Activated naive CD4-positive, alpha-beta T cell treated with anti-CD3 and anti-CD28 coated beads for 36 hours (primary cell): ENCODE data around the gene PRRG3. TPM values are rescaled to one million over a fixed set of nuclear protein-coding genes. Genes with fewer than 3 reads are reported as not detected.

Source experiments
- CTCF ChIA-PET: fragments of 350-600 bp; sonication (Branson Sonifier 250); formaldehyde crosslinking; loops from one replicate; lab custom pipeline; 2021; ENCODE audit warnings: antibody characterized with exemption; lab: Charles Lee
- DNase-seq: peaks from one replicate; pipeline ENCODE4 v3.0.0-alpha.2; 2020
- H3K27ac Mint-ChIP-seq: one replicate; pipeline ENCODE4 v1.8.0; 2021; ENCODE audit warnings: mild to moderate bottlenecking, mixed read lengths
- H3K27me3 Mint-ChIP-seq: one replicate; pipeline ENCODE4 v1.8.0; 2021; ENCODE audit warnings: low read depth, mixed read lengths
- H3K36me3 Mint-ChIP-seq: one replicate; pipeline ENCODE4 v1.8.0; 2021; ENCODE audit warnings: low read depth, mixed read lengths
- H3K4me1 Mint-ChIP-seq: one replicate; pipeline ENCODE4 v1.8.0; 2021; ENCODE audit warnings: low read depth, mixed read lengths
- H3K4me3 Mint-ChIP-seq: one replicate; pipeline ENCODE4 v1.8.0; 2021; ENCODE audit warnings: mild to moderate bottlenecking, moderate library complexity, mixed read lengths
- H3K9me3 Mint-ChIP-seq: one replicate; pipeline ENCODE4 v1.8.0; 2021; ENCODE audit warnings: mixed read lengths
- intact Hi-C: fragments of 100-400 bp; cut with micrococcal nuclease; formaldehyde crosslinking; loops from one replicate; pipeline ENCODE4 v1.15.1; 2023
- total RNA-seq, 2 experiments: library from RNA; stranded (reverse); gene quantifications; one replicate each; pipeline ENCODE4 v1.2.3, GENCODE V29; 2021

Gene PRRG3
- total RNA-seq, 2 experiments from 2014 or later: not detected

- Mint-ChIP-seq H3K27ac (no peak overlapping the region), H3K27me3 (peaks cover 14% of the 10 kb centered on the region), H3K4me3 (no peak overlapping the region), H3K4me1 (no peaks in the 10 kb centered on the region), H3K9me3 (no peaks in the 10 kb centered on the region), H3K36me3 (no peaks in the 10 kb centered on the region)
- CTCF ChIA-PET: no interaction called here
- intact Hi-C loops: no loop called here
- DNase-seq: no peak
Measured at GRCh38 chrX:151698485-151698884, 3.2 kb downstream of the PRRG3 start.

GRCh38 chrX:151699746-151700145, 4.5 kb downstream of the PRRG3 start:
- no peaks in the 10 kb centered on the region for H3K9me3 Mint-ChIP-seq
- peaks cover 11% of the 10 kb centered on the region for H3K27me3 Mint-ChIP-seq
- no peaks in the 10 kb centered on the region for H3K36me3 Mint-ChIP-seq
- CTCF ChIA-PET: no interaction called here
- intact Hi-C loops: no loop called here
- no peak overlapping the region for H3K27ac Mint-ChIP-seq
- H3K4me1 Mint-ChIP-seq: no peaks in the 10 kb centered on the region
- no peak for DNase-seq
- no peak overlapping the region for H3K4me3 Mint-ChIP-seq

GRCh38 chrX:151700581-151700980, 5.3 kb downstream of the PRRG3 start:
- H3K4me3 Mint-ChIP-seq: no peak overlapping the region
- CTCF ChIA-PET: no interaction called here

GRCh38 chrX:151701071-151701470, 5.8 kb downstream of the PRRG3 start:
- CTCF ChIA-PET: no interaction called here
- intact Hi-C loops: no loop called here
- no peak overlapping the region for H3K27ac Mint-ChIP-seq
- no peak overlapping the region for H3K4me3 Mint-ChIP-seq
- peaks cover 6% of the 10 kb centered on the region for H3K27me3 Mint-ChIP-seq
- H3K36me3 Mint-ChIP-seq: no peaks in the 10 kb centered on the region
- DNase-seq: no peak
- H3K9me3 Mint-ChIP-seq: no peaks in the 10 kb centered on the region
- H3K4me1 Mint-ChIP-seq: no peaks in the 10 kb centered on the region

More at GRCh38 chrX:151700581-151700980, 5.3 kb downstream of the PRRG3 start:
- H3K36me3 Mint-ChIP-seq: no peaks in the 10 kb centered on the region
- H3K27me3 Mint-ChIP-seq: peaks cover 10% of the 10 kb centered on the region
- H3K4me1 Mint-ChIP-seq: no peaks in the 10 kb centered on the region
- H3K27ac Mint-ChIP-seq: no peak overlapping the region
- H3K9me3 Mint-ChIP-seq: no peaks in the 10 kb centered on the region
- intact Hi-C loops: no loop called here
- DNase-seq: no peak

- intact Hi-C loops: no loop called here
- no peak for DNase-seq
- no peak overlapping the region for H3K27ac Mint-ChIP-seq
- CTCF ChIA-PET: no interaction called here
- H3K36me3 Mint-ChIP-seq: no peaks in the 10 kb centered on the region
- H3K9me3 Mint-ChIP-seq: no peaks in the 10 kb centered on the region
- H3K27me3 Mint-ChIP-seq: peaks cover 2% of the 10 kb centered on the region
- no peak overlapping the region for H3K4me3 Mint-ChIP-seq
- H3K4me1 Mint-ChIP-seq: no peaks in the 10 kb centered on the region
Measured at GRCh38 chrX:151701531-151701930, 6.3 kb downstream of the PRRG3 start.

GRCh38 chrX:151702026-151702714, 6.9 kb downstream of the PRRG3 start:
- Mint-ChIP-seq H3K4me3 (no peak overlapping the region), H3K27ac (no peak overlapping the region), H3K36me3 (no peaks in the 10 kb centered on the region), H3K4me1 (no peaks in the 10 kb centered on the region), H3K27me3 (no peaks in the 10 kb centered on the region), H3K9me3 (no peaks in the 10 kb centered on the region)
- CTCF ChIA-PET: no interaction called here
- intact Hi-C loops: no loop called here
- no peak for DNase-seq

GRCh38 chrX:151702741-151703340, 7.6 kb downstream of the PRRG3 start:
- H3K27me3 Mint-ChIP-seq: peaks cover 3% of the 10 kb centered on the region
- no peaks in the 10 kb centered on the region for H3K9me3 Mint-ChIP-seq
- intact Hi-C loops: no loop called here
- H3K4me3 Mint-ChIP-seq: no peak overlapping the region
- no peak overlapping the region for H3K27ac Mint-ChIP-seq
- DNase-seq: no peak
- H3K36me3 Mint-ChIP-seq: no peaks in the 10 kb centered on the region
- CTCF ChIA-PET: no interaction called here
- H3K4me1 Mint-ChIP-seq: no peaks in the 10 kb centered on the region

GRCh38 chrX:151703487-151703886, 8.2 kb downstream of the PRRG3 start:
- no peaks in the 10 kb centered on the region for H3K36me3 Mint-ChIP-seq
- H3K4me1 Mint-ChIP-seq: no peaks in the 10 kb centered on the region
- no peak for DNase-seq
- no peak overlapping the region for H3K4me3 Mint-ChIP-seq
- CTCF ChIA-PET: no interaction called here
- no peaks in the 10 kb centered on the region for H3K9me3 Mint-ChIP-seq
- intact Hi-C loops: no loop called here
- peaks cover 3% of the 10 kb centered on the region for H3K27me3 Mint-ChIP-seq
- H3K27ac Mint-ChIP-seq: no peak overlapping the region

GRCh38 chrX:151704041-151704663, 8.9 kb downstream of the PRRG3 start:
- no peaks in the 10 kb centered on the region for H3K4me1 Mint-ChIP-seq
- CTCF ChIA-PET: no interaction called here
- no peaks in the 10 kb centered on the region for H3K36me3 Mint-ChIP-seq
- DNase-seq: no peak
- no peak overlapping the region for H3K4me3 Mint-ChIP-seq
- H3K27ac Mint-ChIP-seq: no peak overlapping the region
- intact Hi-C loops: no loop called here
- no peaks in the 10 kb centered on the region for H3K9me3 Mint-ChIP-seq
- H3K27me3 Mint-ChIP-seq: peaks cover 3% of the 10 kb centered on the region

- DNase-seq: no peak
- Mint-ChIP-seq H3K36me3 (no peaks in the 10 kb centered on the region), H3K27me3 (peaks cover 3% of the 10 kb centered on the region), H3K4me1 (no peaks in the 10 kb centered on the region), H3K27ac (no peak overlapping the region), H3K9me3 (no peaks in the 10 kb centered on the region), H3K4me3 (no peak overlapping the region)
- CTCF ChIA-PET: no interaction called here
- intact Hi-C loops: no loop called here
Measured at GRCh38 chrX:151708821-151709220, 13.6 kb downstream of the PRRG3 start.

- Mint-ChIP-seq H3K36me3 (no peaks in the 10 kb centered on the region), H3K27ac (no peak overlapping the region), H3K27me3 (peaks cover 5% of the 10 kb centered on the region), H3K4me1 (no peaks in the 10 kb centered on the region), H3K4me3 (no peak overlapping the region), H3K9me3 (no peaks in the 10 kb centered on the region)
- no peak for DNase-seq
- CTCF ChIA-PET: no interaction called here
- intact Hi-C loops: no loop called here
Measured at GRCh38 chrX:151710457-151710856, 15.2 kb downstream of the PRRG3 start.

GRCh38 chrX:151711154-151711553, 15.9 kb downstream of the PRRG3 start:
- no peak overlapping the region for H3K4me3 Mint-ChIP-seq
- H3K4me1 Mint-ChIP-seq: no peaks in the 10 kb centered on the region
- DNase-seq: no peak
- intact Hi-C loops: no loop called here
- H3K27me3 Mint-ChIP-seq: peaks cover 5% of the 10 kb centered on the region
- no peaks in the 10 kb centered on the region for H3K36me3 Mint-ChIP-seq
- H3K27ac Mint-ChIP-seq: no peak overlapping the region
- CTCF ChIA-PET: no interaction called here
- no peaks in the 10 kb centered on the region for H3K9me3 Mint-ChIP-seq

GRCh38 chrX:151711787-151712186, 16.5 kb downstream of the PRRG3 start:
- intact Hi-C loops: no loop called here
- H3K4me3 Mint-ChIP-seq: no peak overlapping the region
- CTCF ChIA-PET: no interaction called here
- no peak overlapping the region for H3K27ac Mint-ChIP-seq
- DNase-seq: no peak
- no peaks in the 10 kb centered on the region for H3K4me1 Mint-ChIP-seq
- H3K9me3 Mint-ChIP-seq: no peaks in the 10 kb centered on the region
- H3K36me3 Mint-ChIP-seq: no peaks in the 10 kb centered on the region
- H3K27me3 Mint-ChIP-seq: peaks cover 8% of the 10 kb centered on the region
